CD4-positive, alpha-beta T cell treated with Interleukin-1 beta for 1 hour (primary cell): ENCODE measurements around the gene FSD1.
"Not testable (repeated sequence)": the region's sequence is repeated elsewhere in the genome, so short reads cannot be mapped to it uniquely, and the experiment has no call there.

Experiments used
- DNase-seq, 2 donors: peaks; one replicate each; pipeline ENCODE4 v3.0.0-alpha.2; 2020 to 2022

FSD1 gene

DNA sequence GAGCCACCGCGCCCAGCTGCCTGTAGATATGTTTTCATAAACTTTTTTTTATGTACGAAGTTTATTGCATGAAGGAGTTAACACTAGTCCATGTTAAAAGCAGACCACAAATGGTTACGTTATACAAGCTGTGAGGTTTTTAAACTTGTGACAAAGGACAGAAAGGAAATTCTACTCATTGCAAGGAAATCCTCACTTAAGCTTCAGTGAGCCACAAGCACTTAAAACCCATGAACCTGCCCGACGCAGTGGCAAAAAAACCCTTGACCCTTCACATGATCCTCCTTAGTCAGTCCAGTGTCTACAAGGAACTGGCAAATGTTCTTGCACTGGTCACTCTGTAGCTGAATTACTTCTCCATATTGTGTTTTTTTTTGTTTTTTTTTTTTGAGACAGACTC is 43.1 kb downstream of the FSD1 start:
- DNase-seq, result no peak

DNA sequence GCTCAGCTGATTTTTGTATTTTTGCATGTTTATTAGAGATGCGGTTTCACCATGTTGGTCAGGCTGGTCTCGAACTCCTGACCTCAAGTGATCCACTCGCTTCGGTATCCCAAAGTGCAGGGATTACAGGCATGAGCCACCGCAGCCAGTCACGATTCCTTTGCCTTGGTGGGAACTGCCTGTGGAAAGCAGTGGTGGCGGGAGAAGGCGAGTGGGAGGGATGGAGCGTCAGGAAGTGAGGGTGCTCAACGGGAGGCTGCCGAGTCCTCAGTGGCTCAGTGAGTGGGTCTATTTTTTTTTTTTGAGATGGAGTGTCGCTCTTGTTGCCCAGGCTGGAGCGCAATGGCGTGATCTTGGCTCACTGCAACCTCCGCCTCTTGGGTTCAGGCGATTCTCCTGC is 44.8 kb downstream of the FSD1 start:
- DNase-seq, result not testable (repeated sequence)

- DNase-seq, result no peak
These were observed 45.7 kb downstream of the FSD1 start for GRCh38 chr19:4350111-4350510.

DNA sequence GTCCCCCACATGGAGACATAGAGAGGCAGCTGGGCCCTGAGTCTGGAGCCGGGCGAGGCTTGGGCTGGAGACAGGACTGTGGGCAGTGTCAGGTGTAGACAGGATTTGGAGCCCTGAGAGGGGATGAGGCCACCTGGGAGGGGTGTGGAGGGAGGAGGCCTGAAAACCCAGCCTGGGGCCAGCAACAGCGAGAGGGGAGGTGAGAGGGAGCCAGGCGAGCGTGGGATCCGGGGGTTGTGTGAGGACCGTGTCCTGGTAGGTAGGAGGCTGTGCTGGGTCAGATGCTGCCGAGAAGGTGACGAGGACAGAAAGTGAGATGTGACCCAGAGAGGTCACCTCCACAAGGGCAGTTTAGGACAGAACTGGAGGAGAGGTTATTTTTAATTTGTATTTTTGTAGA is 46.3 kb downstream of the FSD1 start:
- DNase-seq, result no peak

GRCh38 chr19:4352701-4353121 is 48.3 kb downstream of the FSD1 start:
- DNase-seq, result peak; percentile 64 to 70

- no peak for DNase-seq
These were observed 49.9 kb downstream of the FSD1 start for GRCh38 chr19:4354282-4354681.

- DNase-seq, result no peak
These were observed 50.5 kb downstream of the FSD1 start for GRCh38 chr19:4354897-4355296.

DNA sequence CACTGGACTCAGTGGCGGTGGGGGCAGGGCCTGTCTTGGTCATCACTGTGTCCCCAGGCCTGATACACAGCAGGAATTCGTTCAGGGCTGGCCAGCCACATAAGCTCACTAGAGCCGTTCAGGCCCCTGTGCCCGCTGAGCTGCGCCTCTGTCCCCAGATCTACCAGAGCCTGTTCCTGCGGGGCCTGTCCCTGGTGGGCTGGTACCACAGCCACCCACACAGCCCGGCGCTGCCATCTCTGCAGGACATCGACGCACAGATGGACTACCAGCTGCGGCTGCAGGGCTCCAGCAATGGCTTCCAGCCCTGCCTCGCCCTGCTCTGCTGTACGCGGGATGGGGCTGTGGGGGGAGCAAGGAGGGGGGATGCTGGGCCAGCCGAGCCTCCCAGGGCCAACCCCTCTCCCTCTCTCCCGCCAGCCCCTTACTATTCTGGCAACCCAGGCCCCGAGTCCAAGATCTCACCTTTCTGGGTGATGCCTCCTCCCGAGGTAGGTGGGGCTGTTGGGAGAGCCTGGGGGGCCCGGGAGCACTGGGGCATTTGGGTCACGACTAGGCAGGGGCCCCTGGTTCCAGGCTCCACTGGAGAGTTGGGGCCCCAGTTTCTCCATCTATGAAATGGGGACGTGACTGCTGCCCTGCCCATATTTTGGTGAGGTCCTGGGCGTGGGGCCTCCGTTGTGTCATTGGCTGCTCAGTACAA is 52.8 kb downstream of the FSD1 start:
- no peak for DNase-seq

- no peak for DNase-seq
These were observed 53.5 kb downstream of the FSD1 start for GRCh38 chr19:4357921-4358326.

- DNase-seq, result no peak
These were observed 54.6 kb downstream of the FSD1 start for GRCh38 chr19:4358709-4359626.

DNA sequence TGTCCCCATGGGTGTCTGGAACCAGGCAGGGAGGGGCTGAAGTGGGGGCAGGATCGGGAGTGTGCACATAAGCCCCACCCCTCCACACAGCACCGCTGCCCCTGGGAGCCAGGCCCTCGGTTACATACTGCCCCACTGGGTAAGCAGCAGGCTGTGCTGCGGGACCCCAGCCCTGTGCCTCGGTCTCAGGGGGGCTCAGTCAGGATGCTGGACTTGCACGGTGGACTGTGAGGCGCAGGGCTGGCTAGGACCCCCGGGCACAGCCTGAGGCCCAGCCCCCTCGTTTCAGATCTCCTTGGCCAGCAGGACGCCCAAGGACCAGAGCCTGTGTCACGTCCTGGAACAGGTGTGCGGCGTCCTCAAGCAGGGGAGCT is 55.2 kb downstream of the FSD1 start:
- no peak for DNase-seq

GRCh38 chr19:4360081-4360569 is 55.7 kb downstream of the FSD1 start:
- DNase-seq, result no peak

GRCh38 chr19:4360641-4361151 is 56.3 kb downstream of the FSD1 start:
- DNase-seq, result no peak

GRCh38 chr19:4361152-4362046 is 57.0 kb downstream of the FSD1 start:
- no peak for DNase-seq

DNA sequence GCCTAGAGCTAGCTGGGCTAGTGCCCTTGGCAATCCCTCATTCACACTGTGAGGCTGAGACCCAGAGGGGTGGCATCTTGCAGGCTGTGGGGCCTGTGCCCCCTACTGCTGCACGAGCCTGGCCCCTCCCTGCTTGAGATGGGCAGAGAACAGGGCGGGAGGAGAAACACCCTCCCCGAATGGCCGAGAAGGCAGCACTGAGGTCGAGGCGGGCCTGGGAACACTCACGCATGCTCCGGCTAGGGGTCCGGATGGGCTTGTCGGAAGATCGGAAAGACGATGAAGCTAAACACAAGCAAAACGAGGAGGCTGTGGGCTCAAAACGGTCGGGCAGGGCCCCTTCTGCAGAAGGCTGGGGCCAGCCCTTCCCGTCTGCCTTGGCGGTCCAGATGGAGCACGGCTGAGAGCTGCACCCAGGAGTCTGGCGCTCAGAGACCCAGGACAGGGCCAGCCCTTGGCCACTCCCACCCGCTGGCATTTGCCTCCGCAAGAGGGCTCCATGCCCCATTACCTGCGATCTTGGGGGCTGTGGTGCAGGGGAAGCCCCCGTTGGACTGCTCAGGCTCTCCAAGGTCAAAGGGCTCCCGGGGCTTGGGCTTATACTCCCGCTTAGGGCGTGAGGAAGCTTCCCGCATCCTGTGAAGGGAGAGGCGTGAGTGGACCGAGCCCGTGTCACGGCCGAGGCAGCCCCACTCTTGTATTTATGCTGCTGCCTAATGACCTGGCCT is 57.9 kb downstream of the FSD1 start:
- no peak for DNase-seq

- peak in 1 of 2 donors; percentile 17 for DNase-seq
These were observed 58.6 kb downstream of the FSD1 start for GRCh38 chr19:4362831-4363545.

- DNase-seq, result no peak
These were observed 59.3 kb downstream of the FSD1 start for GRCh38 chr19:4363571-4364304.

GRCh38 chr19:4365341-4365740 is 60.9 kb downstream of the FSD1 start:
- DNase-seq, result no peak

GRCh38 chr19:4365791-4366665 is 61.6 kb downstream of the FSD1 start:
- no peak for DNase-seq
